ENCODE measurements around the gene HYCC1. TPM values are rescaled to one million over a fixed set of nuclear protein-coding genes. Genes with fewer than 3 reads are reported as not detected.

The HYCC1 gene
- total and polyA plus RNA-seq, 2 experiments from 2014 or later: 55.4 to 181 TPM

GRCh38 chr7:22989643-22990587 is 24.0 kb downstream of the HYCC1 start (continued):
- TF ChIP-seq ZNF462 (CRISPR knock-in tag; IDR thresholded peaks at IDR 0.05): no peak
- TF ChIP-seq STAT1 (IDR thresholded peaks at IDR 0.05; ENCODE audit: unreplicated experiment): no peak

GRCh38 chr7:22985436-22985835 is 28.5 kb downstream of the HYCC1 start:
- Histone ChIP-seq H3K4me3 (no peak overlapping the region), H3K36me3 (ENCODE audit: insufficient read depth) (no peaks in the 10 kb centered on the region), H3F3A (replicated peaks; ENCODE audit: low read depth) (0 out of 2 replicates have a peak, but pooled peaks cover 3% of the 10 kb centered on the region), H3K79me2 (replicated peaks; ENCODE audit: insufficient read depth) (peaks cover 62% of the 10 kb centered on the region), H3K27ac (ENCODE audit: low read depth) (no peak overlapping the region), H3K4me1 (ENCODE audit: insufficient read depth) (peaks cover 42% of the 10 kb centered on the region), H3K27me3 (ENCODE audit: insufficient read depth) (no peaks in the 10 kb centered on the region), H3K4me2 (no peak overlapping the region), H2AFZ (no peak overlapping the region), H4K20me1 (replicated peaks; ENCODE audit: insufficient read depth) (no peaks in the 10 kb centered on the region), H3K9me2 (ENCODE audit: insufficient read depth) (0 out of 2 replicates have a peak, but pooled peaks cover 4% of the 10 kb centered on the region)
- TF ChIP-seq ZNF331 (CRISPR knock-in tag; IDR thresholded peaks at IDR 0.05; ENCODE audit: low read depth) (no peak), REST (IDR thresholded peaks at IDR 0.05; ENCODE audit: unreplicated experiment) (no peak), CTCF (conservative IDR thresholded peaks at IDR 0.05; ENCODE audit: low read depth in 2 of 2) (no peak), ETS1 (IDR thresholded peaks at IDR 0.05) (no peak), EZH2 (IDR thresholded peaks at IDR 0.05; ENCODE audit: low read depth, unreplicated experiment) (no peak), EZH2phosphoT487 (IDR thresholded peaks at IDR 0.05; ENCODE audit: unreplicated experiment) (no peak), NANOG (IDR thresholded peaks at IDR 0.05; ENCODE audit: borderline replicate concordance) (no peak)
- no peak overlapping the region for H3K27ac Mint-ChIP-seq
- H3K27me3 Mint-ChIP-seq (ENCODE audit: insufficient read depth, low read depth, poor library complexity): peaks cover 3% of the 10 kb centered on the region
- ATAC-seq (no peak), DNase-seq (ENCODE audit: low spot score) (no peak)
- H3K4me3 Mint-ChIP-seq: no peak overlapping the region
- peaks cover 44% of the 10 kb centered on the region for H3K4me1 Mint-ChIP-seq
- peaks cover 21% of the 10 kb centered on the region for H3K36me3 Mint-ChIP-seq (ENCODE audit: low read depth)
- no peaks in the 10 kb centered on the region for H3K9me3 Mint-ChIP-seq

Data from GM23338 (cell line).